Loucy (cell line): ENCODE results near the gene MRPS15.
"Not testable (repeated sequence)": the region's sequence is repeated elsewhere in the genome, so short reads cannot be mapped to it uniquely, and the experiment has no call there.

Experiments
- H2AFZ ChIP-seq: fragments of 200-600 bp; sonication (generic); 2 replicates; pipeline ENCODE4 v1.6.0; 2016; ENCODE audit warnings: antibody characterized with exemption, mild to moderate bottlenecking, low read length, moderate library complexity
- H3F3A ChIP-seq: fragments of 200-600 bp; 2 replicates; pipeline ENCODE4 v1.6.0; 2016; ENCODE audit warnings: antibody characterized with exemption, low read depth, mild to moderate bottlenecking
- H3K27me3 ChIP-seq: fragments of 200-600 bp; sonication (generic); 2 replicates; pipeline ENCODE4 v1.6.1; 2014; ENCODE audit warnings: low read length, mild to moderate bottlenecking; ENCODE audit not compliant: insufficient read depth, poor library complexity, severe bottlenecking
- H3K36me3 ChIP-seq: fragments of 200-600 bp; sonication (generic); 2 replicates; pipeline ENCODE4 v1.6.1; 2016; ENCODE audit warnings: low read length; ENCODE audit not compliant: insufficient read depth
- H3K4me1 ChIP-seq: fragments of 200-600 bp; sonication (generic); 2 replicates; pipeline ENCODE4 v1.5.1; 2014; ENCODE audit warnings: low read length, mild to moderate bottlenecking; ENCODE audit not compliant: insufficient read depth, poor library complexity, severe bottlenecking
- H3K4me2 ChIP-seq: fragments of 200-600 bp; sonication (generic); 2 replicates; pipeline ENCODE4 v1.6.0; 2014; ENCODE audit warnings: antibody characterized with exemption, low read length, low read depth, mild to moderate bottlenecking; ENCODE audit not compliant: poor library complexity, severe bottlenecking
- H3K4me3 ChIP-seq: fragments of 200-600 bp; sonication (generic); 2 replicates; pipeline ENCODE4 v1.5.1; 2014; ENCODE audit warnings: low read length, mild to moderate bottlenecking, mixed read lengths; ENCODE audit not compliant: poor library complexity, severe bottlenecking
- H3K79me2 ChIP-seq: fragments of 200-600 bp; sonication (generic); 2 replicates; pipeline ENCODE4 v1.6.1; 2014; ENCODE audit warnings: low read length; ENCODE audit not compliant: insufficient read depth
- H3K9ac ChIP-seq: fragments of 200-600 bp; sonication (generic); 2 replicates; pipeline ENCODE4 v1.6.0; 2014; ENCODE audit warnings: mild to moderate bottlenecking, low read depth, low read length, moderate library complexity; ENCODE audit not compliant: poor library complexity, severe bottlenecking
- H3K9me2 ChIP-seq: fragments of 200-600 bp; sonication (generic); replicated peaks from 2 replicates; pipeline ENCODE4 v1.6.1; 2016; ENCODE audit warnings: low read depth, low read length, mixed read lengths
- H3K9me3 ChIP-seq: fragments of 200-600 bp; sonication (generic); 2 replicates; pipeline ENCODE4 v1.6.1; 2014; ENCODE audit warnings: mild to moderate bottlenecking, antibody characterized with exemption, low read length, low read depth; ENCODE audit not compliant: insufficient read depth
- H4K20me1 ChIP-seq: fragments of 200-600 bp; sonication (generic); 2 replicates; pipeline ENCODE4 v1.6.0; 2014; ENCODE audit warnings: antibody characterized with exemption, low read length, mild to moderate bottlenecking; ENCODE audit not compliant: insufficient read depth, poor library complexity, severe bottlenecking
- CTCF ChIP-seq: fragments of 200-600 bp; sonication (generic); conservative IDR thresholded peaks from 2 replicates; pipeline ENCODE4 v1.5.1; 2014; ENCODE audit warnings: mild to moderate bottlenecking, antibody characterized with exemption, low read length
- EZH2phosphoT487 ChIP-seq: fragments of 200-600 bp; IDR thresholded peaks from 2 replicates; pipeline ENCODE4 v1.6.1; 2018; ENCODE audit warnings: antibody characterized with exemption, mild to moderate bottlenecking, moderate library complexity, borderline replicate concordance

MRPS15 gene

GRCh38 chr1:36503733-36504132, 39.5 kb upstream of the MRPS15 start:
- H3K9me3 ChIP-seq: no peaks in the 10 kb centered on the region
- no peak overlapping the region for H2AFZ ChIP-seq
- no peaks in the 10 kb centered on the region for H3K4me1 ChIP-seq
- H3K9me2 ChIP-seq: no peaks in the 10 kb centered on the region
- no peak overlapping the region for H3K4me2 ChIP-seq
- no peaks in the 10 kb centered on the region for H3K79me2 ChIP-seq
- no peaks in the 10 kb centered on the region for H3K27me3 ChIP-seq
- H4K20me1 ChIP-seq: no peaks in the 10 kb centered on the region
- no peak overlapping the region for H3K4me3 ChIP-seq
- no peaks in the 10 kb centered on the region for H3F3A ChIP-seq
- no peak overlapping the region for H3K9ac ChIP-seq
- no peaks in the 10 kb centered on the region for H3K36me3 ChIP-seq
- no peak for TF ChIP-seq CTCF
- no peak for TF ChIP-seq EZH2phosphoT487

DNA sequence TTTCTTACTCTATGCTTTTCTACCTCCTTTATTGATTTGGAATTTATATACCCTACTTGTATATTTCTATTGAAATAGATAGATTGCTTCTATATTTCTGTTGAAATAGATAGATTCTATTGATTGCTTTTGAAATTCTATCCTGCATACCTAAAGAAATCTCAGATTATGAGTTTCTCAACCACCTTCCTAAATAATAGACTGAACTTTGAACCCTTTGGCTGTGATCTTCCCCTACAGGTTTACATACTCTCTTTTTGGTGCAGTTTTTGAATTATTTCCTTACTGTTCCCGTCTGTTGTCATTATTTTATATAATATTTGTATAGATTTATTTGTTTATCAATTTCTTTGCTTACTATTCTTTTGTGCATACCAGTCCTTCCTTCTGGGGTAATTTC, 39.0 kb upstream of the MRPS15 start:
- Histone ChIP-seq H3K9me2 (no peaks in the 10 kb centered on the region), H3K9ac (no peak overlapping the region), H3F3A (no peaks in the 10 kb centered on the region), H3K27me3 (no peaks in the 10 kb centered on the region), H3K4me3 (no peak overlapping the region), H4K20me1 (no peaks in the 10 kb centered on the region), H3K9me3 (no peaks in the 10 kb centered on the region), H3K79me2 (no peaks in the 10 kb centered on the region), H2AFZ (no peak overlapping the region), H3K4me1 (no peaks in the 10 kb centered on the region), H3K36me3 (no peaks in the 10 kb centered on the region), H3K4me2 (no peak overlapping the region)
- TF ChIP-seq CTCF (no peak), EZH2phosphoT487 (no peak)

- H3K79me2 ChIP-seq: no peaks in the 10 kb centered on the region
- no peaks in the 10 kb centered on the region for H4K20me1 ChIP-seq
- no peaks in the 10 kb centered on the region for H3K9me3 ChIP-seq
- no peaks in the 10 kb centered on the region for H3F3A ChIP-seq
- no peak overlapping the region for H3K9ac ChIP-seq
- no peak overlapping the region for H3K4me2 ChIP-seq
- no peaks in the 10 kb centered on the region for H3K4me1 ChIP-seq
- H3K4me3 ChIP-seq: no peak overlapping the region
- no peaks in the 10 kb centered on the region for H3K36me3 ChIP-seq
- H2AFZ ChIP-seq: no peak overlapping the region
- no peaks in the 10 kb centered on the region for H3K9me2 ChIP-seq
- H3K27me3 ChIP-seq: no peaks in the 10 kb centered on the region
- TF ChIP-seq EZH2phosphoT487 (no peak), CTCF (no peak)
These were observed 38.4 kb upstream of the MRPS15 start for GRCh38 chr1:36502616-36503015.

DNA sequence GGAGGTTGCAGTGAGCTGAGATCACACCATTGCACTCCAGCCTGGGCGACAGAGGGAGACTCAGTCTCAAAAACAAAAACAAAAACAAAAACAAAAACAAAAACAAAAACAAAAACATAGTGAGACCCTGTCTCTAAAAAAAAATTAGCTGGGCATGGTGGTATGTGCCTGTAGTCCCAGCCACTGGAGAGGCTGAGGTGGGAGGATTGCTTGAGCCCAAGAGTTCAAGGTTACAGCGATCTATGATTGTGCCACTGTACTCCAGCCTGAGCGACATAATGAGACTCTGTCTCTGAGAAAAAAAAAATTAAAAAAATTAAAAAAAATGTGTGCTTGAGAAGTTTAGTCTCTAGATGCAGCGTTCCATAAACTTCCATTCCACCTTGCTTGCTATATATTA, 37.7 kb upstream of the MRPS15 start:
- not testable (repeated sequence) for H3F3A ChIP-seq, H3K9ac ChIP-seq, H4K20me1 ChIP-seq, H3K36me3 ChIP-seq, H3K4me2 ChIP-seq, H3K79me2 ChIP-seq, H3K9me2 ChIP-seq, H2AFZ ChIP-seq, H3K4me3 ChIP-seq, H3K27me3 ChIP-seq, H3K9me3 ChIP-seq, H3K4me1 ChIP-seq
